GM19238 (cell line): ENCODE measurements around the gene CBLIF.
"Not testable (repeated sequence)": the region's sequence is repeated elsewhere in the genome, so short reads cannot be mapped to it uniquely, and the experiment has no call there.

Source experiments
- DNase-seq: peaks from one replicate; pipeline ENCODE4 v3.0.0; 2011; ENCODE audit warnings: low spot score; ENCODE audit not compliant: insufficient read length

CBLIF gene

DNA sequence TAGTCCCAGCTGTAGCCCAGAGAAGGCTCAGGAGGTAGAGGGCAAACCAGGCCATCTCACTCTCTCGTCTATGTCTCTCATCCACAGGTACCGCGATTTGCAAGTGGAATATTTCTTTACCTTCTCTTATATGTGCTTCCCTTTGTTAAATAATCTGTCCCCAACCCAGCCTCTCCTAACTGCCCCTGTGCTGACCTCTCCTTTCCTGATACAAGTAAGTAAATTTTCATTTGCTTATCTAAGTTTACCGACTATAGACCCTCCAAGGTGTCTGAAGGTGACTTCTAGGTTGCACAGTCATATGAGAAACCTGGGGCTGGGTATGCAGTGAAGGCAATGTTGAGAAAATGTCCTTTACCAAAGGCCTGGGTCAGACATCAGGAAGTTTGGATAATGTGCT is at the start of gene CBLIF:
TSS of gene CBLIF (minus strand) at position 101 of the 400 bp plus-strand sequence. CDS start at position 55, 46 bp downstream.
- DNase-seq: no peak

GRCh38 chr11:59894616-59895015 is 49.3 kb upstream of the CBLIF start:
- DNase-seq: no peak

DNA sequence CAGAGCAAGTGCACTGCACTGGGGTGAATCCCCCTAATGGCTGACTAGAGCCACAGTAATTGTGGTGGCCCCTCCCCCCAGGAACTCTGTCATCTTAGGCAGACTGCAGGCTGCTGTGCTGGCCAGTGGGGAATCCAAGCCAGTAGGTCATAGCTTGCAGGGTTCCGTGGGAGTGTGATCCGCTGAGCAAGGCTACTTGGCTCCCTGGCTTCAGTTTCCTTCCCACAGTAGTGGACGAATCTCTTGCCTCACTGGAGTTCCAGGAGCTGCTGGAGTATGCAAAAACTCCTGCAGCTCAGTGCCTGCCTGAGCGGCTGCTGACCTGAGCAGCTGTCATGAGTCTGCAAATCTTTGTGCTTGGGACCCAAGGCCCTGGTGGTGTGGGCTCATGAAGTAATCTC is 46.5 kb upstream of the CBLIF start:
- no peak for DNase-seq

DNA sequence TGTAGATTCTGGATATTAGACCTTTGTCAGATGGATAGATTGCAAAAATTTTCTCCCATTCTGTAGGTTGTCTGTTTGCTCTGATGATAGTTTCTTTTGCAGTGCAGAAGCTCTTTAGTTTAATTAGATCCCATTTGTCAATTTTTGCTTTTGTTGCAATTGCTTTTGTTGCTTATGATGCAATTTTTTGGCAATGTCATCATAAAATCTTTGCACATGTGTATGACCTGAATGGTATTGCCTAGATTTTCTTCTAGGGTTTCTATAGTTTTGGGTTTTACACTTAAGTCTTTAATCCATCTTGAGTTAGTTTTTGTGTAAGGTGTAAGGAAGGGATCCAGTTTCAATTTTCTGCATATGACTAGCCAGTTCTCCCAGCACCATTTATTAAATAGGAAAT is 41.9 kb upstream of the CBLIF start:
- DNase-seq: not testable (repeated sequence)

GRCh38 chr11:59883597-59883996 is 38.3 kb upstream of the CBLIF start:
- no peak for DNase-seq

DNA sequence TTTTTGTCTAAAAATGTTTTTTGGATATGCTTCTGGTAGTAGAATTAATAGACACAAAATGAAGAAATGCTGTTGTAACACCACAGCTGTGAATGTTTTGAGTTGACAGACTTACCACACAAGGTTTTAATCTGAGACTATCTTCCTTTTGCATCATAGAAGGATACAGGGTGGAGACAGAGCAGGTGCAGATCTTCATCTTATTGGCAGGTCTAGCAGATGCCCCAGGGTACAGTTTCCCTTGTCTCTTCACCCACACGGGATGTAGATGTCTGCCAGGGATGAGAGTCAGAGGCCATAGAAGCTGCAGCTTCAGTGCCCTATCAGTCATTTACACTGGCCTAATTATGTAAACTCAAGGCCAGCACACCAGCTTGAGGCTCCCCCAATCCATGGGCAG is 34.3 kb upstream of the CBLIF start:
- no peak for DNase-seq

DNA sequence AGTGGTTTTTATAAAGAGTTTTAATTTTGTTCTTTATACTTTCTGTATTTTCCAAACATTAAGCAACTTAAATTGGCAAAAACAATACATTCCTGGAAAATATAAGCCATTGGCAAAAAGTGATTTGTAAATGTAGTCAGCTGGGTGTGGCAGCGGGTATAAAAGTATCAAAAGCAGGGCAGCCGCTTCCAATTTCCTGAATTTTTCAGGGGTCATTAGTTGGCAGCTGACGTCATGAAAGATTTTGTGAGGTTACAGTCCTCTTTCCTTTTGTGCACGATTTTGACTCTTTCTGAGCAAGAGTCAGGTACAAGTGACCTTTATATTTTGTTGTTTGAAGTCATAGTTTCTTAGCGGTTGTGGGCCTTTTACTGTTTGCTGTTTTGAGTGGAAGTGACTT is 33.3 kb upstream of the CBLIF start, which contains the start of gene OOSP3:
TSS of gene OOSP3 (plus strand) at position 208 of the 400 bp plus-strand sequence. CDS start at position 235, 27 bp downstream.
- DNase-seq: no peak

DNA sequence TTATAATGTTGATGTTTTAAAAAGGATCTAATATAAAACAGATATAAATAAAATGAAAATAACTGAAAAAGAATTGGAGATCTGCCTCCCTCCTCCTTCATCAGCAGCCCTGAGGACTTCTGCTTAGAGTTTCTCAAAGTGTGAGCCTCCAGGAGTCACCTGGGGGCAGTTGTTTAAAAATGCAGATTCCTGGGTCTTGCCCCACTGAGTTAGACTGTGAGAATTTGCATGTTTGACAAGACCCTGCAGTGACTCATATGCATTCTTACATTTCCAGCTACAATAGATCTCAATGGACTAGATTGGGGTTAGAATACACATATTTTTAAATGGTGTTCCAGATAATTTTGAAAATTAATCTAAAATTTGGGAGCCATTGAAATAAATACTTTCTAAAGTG is 32.5 kb upstream of the CBLIF start:
- DNase-seq: no peak

GRCh38 chr11:59877325-59877724 is 32.0 kb upstream of the CBLIF start:
- no peak for DNase-seq

- no peak for DNase-seq
These were observed 30.7 kb upstream of the CBLIF start for GRCh38 chr11:59875856-59876519.

DNA sequence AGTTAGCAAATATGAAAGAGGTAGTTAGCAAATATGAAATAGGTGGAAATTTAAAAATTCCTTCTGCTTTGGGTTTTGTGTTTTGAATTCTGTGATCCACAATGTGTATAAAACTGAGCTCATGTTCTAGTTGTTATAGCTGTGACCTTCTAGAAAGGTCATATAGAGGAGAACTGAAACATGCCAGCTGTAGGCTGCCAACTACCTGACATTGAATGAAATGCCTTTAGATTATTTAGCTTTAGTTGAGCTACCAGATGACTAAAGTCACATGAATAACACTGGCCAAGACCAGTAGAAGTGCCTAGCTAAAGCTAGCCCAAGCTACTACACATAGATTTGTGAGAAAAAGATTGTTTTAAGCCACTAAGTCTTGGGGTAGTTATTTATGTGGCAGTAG is 26.8 kb upstream of the CBLIF start:
- DNase-seq: no peak

DNA sequence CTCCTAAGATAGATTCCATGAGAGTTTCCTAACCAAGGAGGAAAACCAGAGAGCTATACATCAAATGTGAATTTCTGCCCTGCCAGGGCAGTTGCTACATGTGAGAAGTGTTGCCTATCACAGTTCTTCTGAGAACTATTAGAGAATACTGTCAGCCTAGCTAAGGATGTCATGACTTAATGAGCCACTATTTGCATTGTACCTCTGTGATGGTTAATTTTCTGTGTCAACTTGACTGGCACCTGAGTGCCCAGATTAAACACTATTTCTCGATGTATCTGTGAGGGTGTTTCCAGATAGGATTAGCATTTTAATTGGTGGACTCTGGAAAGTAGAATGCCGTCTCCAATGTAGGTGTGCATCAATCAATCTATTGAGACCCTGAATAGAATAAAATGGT is 22.6 kb upstream of the CBLIF start:
- no peak for DNase-seq

GRCh38 chr11:59866836-59867235 is 21.5 kb upstream of the CBLIF start:
- DNase-seq: no peak

DNA sequence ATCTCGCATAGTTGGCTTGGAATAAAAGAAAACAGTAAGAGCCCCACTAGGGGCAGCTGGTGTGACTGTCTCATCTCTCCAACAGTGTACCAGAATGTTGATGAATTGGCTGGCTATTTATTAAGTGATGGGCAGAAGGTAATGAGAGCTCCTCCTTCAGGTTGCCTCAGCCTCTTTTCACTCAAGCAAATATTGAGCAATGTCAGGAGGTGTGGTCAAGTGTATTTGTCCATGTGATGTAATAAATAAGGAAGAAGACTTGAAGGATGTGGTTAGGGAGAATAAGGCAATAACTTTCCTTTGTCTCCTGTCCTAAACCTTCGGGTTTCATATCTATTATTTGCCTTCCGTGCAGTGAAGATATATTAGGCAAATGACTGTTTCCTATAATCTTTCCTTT is 21.1 kb upstream of the CBLIF start, which contains the start of gene TCN1:
TSS of gene TCN1 (minus strand) at position 91 of the 400 bp plus-strand sequence. CDS start at position 74, 17 bp downstream.
- DNase-seq: no peak

- DNase-seq: no peak
These were observed 19.7 kb upstream of the CBLIF start for GRCh38 chr11:59865031-59865430.

DNA sequence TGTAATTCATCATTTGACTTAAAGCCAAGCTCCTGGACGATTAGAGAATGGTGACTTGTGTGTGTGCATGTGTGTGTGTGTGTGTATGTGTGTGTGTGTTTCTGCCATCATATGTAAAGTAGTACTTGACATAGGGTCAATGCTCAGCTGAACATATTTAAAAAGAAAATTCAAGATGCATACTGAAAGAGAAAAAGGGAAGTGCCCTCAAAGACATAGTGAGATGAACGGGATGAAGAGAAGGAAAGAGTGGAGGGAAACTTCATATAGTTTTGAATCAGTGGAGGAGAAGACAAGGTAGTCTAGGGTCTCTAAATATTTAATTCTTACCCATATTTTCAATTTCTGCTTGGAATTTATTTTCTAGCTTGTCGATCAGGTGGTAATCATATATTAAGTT is 17.0 kb upstream of the CBLIF start:
- no peak for DNase-seq

- no peak for DNase-seq
These were observed 14.4 kb upstream of the CBLIF start for GRCh38 chr11:59859673-59860072.

DNA sequence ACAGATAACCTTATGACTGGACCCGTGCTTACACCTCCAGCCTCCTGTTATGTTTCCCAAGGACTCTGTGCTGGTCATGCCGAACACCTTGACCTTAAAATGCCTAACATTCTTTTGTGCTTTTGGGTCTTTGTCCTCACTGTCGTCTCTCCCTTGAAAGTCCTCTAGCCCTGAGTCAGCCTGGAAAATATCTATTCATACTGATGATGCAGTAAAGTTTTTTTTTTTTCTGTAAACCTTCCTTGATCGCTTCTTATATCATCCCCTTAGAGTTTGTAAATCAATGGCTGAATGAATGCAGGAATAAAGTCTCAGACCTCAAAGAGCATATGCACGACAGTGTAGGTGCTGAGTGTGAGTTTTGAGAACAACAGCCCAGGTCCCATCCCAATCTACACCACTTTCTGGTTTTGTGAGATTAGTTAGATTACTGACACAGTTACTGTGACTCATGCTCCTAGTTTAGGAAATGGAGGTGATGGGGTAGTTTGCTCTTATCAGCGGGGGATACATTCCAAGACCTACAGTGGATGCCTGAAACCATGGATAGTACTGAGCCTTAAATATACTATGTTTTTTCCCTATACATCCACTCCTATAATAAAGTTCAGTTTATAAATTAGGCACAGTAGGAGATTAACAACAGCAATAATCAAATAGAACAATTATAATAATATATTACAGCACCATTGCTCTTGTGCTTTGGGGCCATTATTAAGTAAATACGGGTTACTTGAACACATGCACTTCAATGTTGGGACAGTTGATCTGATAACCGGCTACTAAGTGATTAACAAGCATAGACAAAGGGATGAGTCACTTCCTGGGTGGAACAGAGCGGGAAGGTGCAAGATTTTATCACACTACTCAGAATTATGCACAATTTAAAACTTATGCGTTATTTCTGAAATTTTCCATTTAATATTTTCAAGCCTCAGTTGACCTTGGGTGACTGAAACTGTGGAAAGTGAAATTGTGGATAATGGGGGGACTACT is 12.4 kb upstream of the CBLIF start:
- no peak for DNase-seq

GRCh38 chr11:59854871-59855270 is 9.6 kb upstream of the CBLIF start:
- no peak for DNase-seq

DNA sequence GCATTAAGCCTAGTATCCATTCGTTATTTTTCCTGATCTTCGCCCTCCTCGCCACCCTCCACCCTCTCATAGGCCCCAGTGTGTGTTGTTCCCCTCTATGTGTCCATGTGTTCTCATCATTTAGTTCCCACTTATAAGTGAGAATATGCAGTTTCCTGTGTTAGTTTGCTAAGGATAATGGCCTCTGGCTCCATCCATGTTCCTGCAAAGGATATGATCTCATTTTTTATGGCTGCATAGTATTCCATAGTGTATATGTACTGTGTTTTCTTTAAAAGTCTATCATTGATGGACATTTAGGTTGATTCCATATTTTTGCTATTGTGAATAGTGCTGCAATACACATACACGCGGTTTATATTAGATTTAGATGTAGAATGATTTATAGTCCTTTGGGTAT is 6.1 kb upstream of the CBLIF start:
- DNase-seq: not testable (repeated sequence)

DNA sequence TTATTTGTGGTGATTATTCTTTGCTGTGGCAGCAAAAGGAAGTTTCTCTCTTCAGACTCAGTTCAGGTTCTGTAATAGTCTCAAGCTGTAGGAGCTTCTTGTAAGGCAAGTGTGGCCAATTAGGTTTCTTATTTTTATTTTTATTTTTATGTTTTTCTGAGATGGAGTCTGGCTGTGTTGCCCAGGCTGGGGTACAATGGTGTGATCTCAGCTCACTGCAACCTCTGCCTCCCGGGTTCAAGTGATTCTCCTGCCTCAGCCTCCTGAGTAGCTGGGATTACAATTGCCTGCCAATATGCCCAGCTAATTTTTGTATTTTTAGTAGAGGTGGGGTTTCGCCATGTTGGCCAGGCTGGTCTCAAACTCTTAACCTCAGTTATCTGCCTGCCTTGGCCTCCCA is 4.3 kb upstream of the CBLIF start:
- not testable (repeated sequence) for DNase-seq

DNA sequence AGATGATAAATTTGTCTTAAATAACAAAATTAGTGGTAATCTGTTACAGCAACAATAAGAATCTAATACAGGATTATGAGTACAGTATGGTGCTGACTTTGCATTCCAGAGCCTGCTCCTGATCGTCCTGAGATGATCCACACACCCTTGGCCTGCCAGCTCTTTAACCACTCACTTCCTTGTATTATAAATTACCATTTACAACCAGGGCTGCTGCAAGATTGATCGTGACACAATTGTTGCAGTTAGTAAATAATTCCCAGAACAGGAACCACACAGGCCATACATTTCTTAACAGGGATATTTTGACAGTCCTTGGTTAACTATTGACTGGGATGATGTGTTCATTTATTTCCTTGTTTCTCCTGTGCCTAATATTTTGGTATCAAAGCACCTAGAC is 3.8 kb upstream of the CBLIF start:
- DNase-seq: no peak
